ENCODE data around the gene PNMA6E. TPM values are rescaled to one million over a fixed set of nuclear protein-coding genes. Genes with fewer than 3 reads are reported as not detected.

Gene PNMA6E
- total RNA-seq, 1 donor from 2014 or later: not detected

DNA sequence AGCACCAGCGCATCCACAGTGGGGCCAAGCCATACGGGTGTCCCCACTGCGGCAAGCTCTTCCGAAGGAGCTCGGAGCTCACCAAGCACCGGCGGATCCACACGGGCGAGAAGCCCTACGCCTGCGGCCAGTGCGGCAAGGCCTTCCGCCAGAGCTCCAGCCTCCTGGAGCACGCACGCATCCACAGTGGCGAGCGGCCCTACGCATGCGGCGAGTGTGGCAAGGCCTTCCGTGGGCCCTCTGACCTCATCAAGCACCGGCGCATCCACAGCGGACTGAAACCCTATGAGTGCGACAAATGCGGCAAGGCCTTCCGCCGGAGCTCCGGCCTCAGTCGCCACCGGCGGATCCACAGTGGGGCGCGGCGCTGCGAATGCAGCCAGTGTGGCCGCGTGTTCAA is 53.6 kb downstream of the PNMA6E start:
- Histone ChIP-seq H3K36me3 (ENCODE audit: control insufficient read depth, insufficient read depth, low read length) (peaks cover 3% of the 10 kb centered on the region), H3K27me3 (ENCODE audit: control insufficient read depth, insufficient read depth, low read length) (no peaks in the 10 kb centered on the region), H3K4me3 (ENCODE audit: low read depth, low read length) (no peak overlapping the region)
- no peak for DNase-seq (ENCODE audit: low read depth)
- no peak for FAIRE-seq
- TF ChIP-seq, protein P1, sequence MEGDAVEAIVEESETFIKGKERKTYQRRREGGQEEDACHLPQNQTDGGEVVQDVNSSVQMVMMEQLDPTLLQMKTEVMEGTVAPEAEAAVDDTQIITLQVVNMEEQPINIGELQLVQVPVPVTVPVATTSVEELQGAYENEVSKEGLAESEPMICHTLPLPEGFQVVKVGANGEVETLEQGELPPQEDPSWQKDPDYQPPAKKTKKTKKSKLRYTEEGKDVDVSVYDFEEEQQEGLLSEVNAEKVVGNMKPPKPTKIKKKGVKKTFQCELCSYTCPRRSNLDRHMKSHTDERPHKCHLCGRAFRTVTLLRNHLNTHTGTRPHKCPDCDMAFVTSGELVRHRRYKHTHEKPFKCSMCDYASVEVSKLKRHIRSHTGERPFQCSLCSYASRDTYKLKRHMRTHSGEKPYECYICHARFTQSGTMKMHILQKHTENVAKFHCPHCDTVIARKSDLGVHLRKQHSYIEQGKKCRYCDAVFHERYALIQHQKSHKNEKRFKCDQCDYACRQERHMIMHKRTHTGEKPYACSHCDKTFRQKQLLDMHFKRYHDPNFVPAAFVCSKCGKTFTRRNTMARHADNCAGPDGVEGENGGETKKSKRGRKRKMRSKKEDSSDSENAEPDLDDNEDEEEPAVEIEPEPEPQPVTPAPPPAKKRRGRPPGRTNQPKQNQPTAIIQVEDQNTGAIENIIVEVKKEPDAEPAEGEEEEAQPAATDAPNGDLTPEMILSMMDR (IDR thresholded peaks at IDR 0.05; ENCODE audit: insufficient read depth, low read length, severe bottlenecking): no peak

Other genes starting within 250 kb of the PNMA6E start
- gene MAGEA1, start 222.1 kb downstream of the PNMA6E start, total RNA-seq: not detected in 2 replicates
- gene PNMA6F, start 79.6 kb downstream of the PNMA6E start, total RNA-seq: not detected in 2 replicates
- gene ZNF275, start 67.2 kb downstream of the PNMA6E start, total RNA-seq: 3.6 and 3.9 TPM in 2 replicates
- 0.53 and 1.3 TPM in 2 replicates for gene ZFP92, start 10.1 kb upstream of the PNMA6E start, total RNA-seq
- gene TREX2, start 44.7 kb upstream of the PNMA6E start, total RNA-seq: 2.3 and 5.5 TPM in 2 replicates
- 7.4 and 10.9 TPM in 2 replicates for gene HAUS7, start 69.2 kb upstream of the PNMA6E start, total RNA-seq
- gene BGN, start 93.6 kb upstream of the PNMA6E start, total RNA-seq: 0.26 TPM in 1 of 2 replicates, not detected in the other
- not detected in 2 replicates for gene ATP2B3, start 116.3 kb upstream of the PNMA6E start, total RNA-seq
- 37.1 and 53.4 TPM in 2 replicates for gene CCNQ, start 197.8 kb upstream of the PNMA6E start, total RNA-seq
- 0.77 and 1.3 TPM in 2 replicates for gene DUSP9, start 245.9 kb upstream of the PNMA6E start, total RNA-seq